Activated gamma-delta T cell treated with anti-CD3 and anti-CD28 coated beads, Interleukin-2, amount 50 U/mL, for 16 hours (primary cell): ENCODE data around the gene RPS6KC1.
"Not testable (repeated sequence)": the region's sequence is repeated elsewhere in the genome, so short reads cannot be mapped to it uniquely, and the experiment has no call there.

Experiments
- DNase-seq: peaks from one replicate; pipeline ENCODE4 v3.0.0-alpha.2; 2020; ENCODE audit warnings: low read depth

Gene RPS6KC1

DNA sequence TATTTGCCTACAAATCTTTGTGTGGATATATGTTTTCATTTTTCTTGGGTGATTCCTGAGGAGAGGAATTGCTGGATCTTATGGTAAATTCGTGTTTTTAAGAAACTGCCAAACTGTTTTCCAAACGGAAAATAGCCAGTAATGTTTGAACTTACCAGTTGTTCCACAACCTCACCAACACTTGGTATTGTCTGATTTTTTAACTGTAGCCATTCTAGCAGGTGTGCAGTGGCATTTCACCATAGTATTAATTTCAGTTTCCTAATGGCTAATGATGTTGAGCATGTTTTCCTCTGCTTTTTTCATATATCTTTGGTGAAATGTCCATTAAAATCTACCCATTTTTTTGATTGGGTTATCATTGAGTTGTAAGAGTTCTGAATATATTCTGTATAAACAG, 56.6 kb downstream of the RPS6KC1 start:
- no peak for DNase-seq

- no peak for DNase-seq
Observed at GRCh38 chr1:213110349-213111300, 59.6 kb downstream of the RPS6KC1 start.

- no peak for DNase-seq
Observed at GRCh38 chr1:213111502-213111901, 60.5 kb downstream of the RPS6KC1 start.

DNA sequence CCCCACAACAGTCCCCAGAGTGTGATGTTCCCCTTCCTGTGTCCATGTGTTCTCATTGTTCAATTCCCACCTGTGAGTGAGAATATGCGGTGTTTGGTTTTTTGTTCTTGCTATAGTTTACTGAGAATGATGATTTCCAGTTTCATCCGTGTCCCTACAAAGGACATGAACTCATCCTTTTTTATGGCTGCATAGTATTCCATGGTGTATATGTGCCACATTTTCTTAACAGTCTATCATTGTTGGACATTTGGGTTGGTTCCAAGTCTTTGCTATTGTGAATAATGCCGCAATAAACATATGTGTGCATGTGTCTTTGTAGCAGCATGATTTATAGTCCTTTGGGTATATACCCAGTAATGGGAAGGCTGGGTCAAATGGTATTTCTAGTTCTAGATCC, 61.7 kb downstream of the RPS6KC1 start:
- not testable (repeated sequence) for DNase-seq

- DNase-seq: not testable (repeated sequence)
Observed at GRCh38 chr1:213117699-213118180, 66.7 kb downstream of the RPS6KC1 start.

DNA sequence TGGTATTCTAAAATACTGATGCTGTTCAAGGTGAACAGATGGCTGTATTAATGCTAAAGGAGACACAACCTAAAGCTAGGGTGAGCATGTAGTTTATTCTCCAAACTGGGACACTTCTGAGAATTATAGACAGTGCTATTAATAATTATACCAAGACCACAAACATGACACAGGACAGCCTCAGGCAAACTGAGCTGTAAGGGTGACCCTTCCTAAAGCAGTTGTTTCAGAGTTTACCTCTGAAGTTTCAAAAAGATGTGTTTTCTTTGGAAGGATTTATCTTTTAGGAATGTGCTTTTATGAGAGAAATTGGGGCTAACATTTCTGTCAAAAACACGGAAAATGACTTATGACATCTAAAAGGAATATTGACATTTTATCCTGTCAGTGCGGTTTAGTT, 68.8 kb downstream of the RPS6KC1 start:
- no peak for DNase-seq

DNA sequence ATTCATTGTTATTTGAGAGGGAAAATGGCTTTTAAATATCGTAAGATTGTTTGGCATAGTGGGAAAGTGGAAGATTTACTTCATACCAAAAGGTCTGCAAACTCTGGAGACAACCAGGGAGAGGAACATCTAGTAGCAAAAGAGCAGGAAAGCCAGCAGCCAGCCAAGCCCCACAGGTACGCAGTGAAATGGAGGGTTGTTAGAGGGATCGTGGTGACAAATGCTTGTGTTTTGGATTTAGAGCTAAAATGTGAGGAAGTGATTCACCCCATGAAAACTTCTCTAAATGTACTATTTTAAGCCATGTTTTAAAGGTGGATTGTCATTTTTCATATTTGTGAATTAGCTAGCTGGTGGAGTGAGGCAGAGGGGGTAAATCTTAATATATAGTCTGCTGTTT, 69.3 kb downstream of the RPS6KC1 start:
- DNase-seq: no peak

GRCh38 chr1:213120961-213121360, 69.9 kb downstream of the RPS6KC1 start:
- no peak for DNase-seq

DNA sequence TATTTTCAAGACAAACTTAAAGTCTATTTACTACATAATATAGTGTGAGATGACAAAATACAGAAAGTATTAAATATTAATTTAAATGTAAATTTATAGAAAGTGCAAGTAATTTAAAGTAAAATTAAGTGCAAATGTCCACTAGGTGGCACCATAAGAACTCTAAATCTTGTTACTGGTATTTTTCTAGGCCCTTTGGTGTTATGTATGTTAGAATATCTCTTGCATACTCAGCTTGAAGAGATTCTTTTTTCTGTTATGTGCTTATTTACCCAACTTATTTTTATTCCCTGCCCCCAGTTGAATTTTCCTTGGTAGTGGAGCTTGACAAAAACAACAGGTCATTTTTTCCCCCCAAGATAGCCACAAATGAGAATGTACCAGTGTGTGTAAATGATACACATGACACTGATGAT, 71.5 kb downstream of the RPS6KC1 start:
- DNase-seq: no peak

DNA sequence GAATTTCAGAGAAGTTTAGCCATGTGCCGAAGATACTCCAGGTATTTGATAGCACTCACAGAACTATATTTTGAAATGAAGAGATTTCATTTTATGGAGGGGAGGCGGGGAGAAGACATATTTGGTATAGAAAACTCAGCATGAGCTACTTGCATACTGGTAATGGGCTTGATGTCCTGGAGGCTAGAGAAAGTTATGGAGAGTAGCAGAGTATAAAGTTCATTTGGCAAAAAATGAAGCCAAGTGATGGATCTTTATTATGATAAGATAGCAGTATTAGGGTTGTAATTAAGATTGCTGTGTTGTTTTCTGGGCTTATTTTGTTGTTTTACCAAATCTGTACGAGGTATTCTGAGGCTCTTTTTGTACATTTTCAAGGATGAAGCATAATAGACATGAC, 72.0 kb downstream of the RPS6KC1 start:
- DNase-seq: no peak

- no peak for DNase-seq
Observed at GRCh38 chr1:213123536-213123935, 72.5 kb downstream of the RPS6KC1 start.

GRCh38 chr1:213124590-213124989, 73.5 kb downstream of the RPS6KC1 start:
- DNase-seq: no peak

- DNase-seq: no peak
Observed at GRCh38 chr1:213125643-213126042, 74.6 kb downstream of the RPS6KC1 start.

DNA sequence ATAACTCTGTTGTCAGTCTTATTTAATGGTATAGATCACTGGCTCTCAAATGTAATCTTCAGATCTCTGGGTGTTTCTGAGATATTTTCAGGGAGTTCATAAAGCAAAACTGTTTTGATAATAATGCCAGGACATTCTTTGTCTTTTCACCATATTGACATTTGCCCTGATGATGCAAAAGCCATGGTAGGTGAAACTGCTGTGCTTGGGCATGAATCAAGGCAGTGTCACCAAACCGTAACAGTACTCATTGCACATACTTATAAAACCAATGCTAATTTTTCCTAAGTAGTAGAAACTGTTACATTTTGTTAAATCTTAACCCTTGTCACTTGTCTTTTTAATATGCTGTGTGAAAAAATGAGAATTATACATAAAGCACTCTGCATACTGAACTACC, 76.0 kb downstream of the RPS6KC1 start:
- no peak for DNase-seq

- no peak for DNase-seq
Observed at GRCh38 chr1:213131851-213132655, 81.0 kb downstream of the RPS6KC1 start.

GRCh38 chr1:213135572-213135971, 84.5 kb downstream of the RPS6KC1 start:
- DNase-seq: no peak

- no peak for DNase-seq
Observed at GRCh38 chr1:213136190-213136917, 85.3 kb downstream of the RPS6KC1 start.

DNA sequence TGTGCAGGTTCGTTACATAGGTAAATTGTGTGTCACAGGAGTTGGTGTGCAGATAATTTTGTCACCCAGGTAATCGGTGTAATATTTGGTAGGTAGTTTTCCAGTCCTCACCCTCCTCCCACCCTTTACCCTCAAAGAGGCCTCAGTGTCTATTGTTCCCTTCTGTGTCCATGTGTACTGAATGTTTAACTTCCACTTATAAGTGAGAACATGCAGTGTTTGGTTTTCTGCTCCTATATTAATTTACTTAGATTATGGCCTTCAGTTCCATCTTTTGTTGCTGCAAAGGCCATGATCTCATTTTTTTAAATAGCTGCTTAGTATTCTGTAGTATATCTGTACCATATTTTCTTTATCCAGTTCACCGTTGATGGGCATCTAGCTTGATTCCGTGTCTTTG, 87.3 kb downstream of the RPS6KC1 start:
- no peak for DNase-seq

- DNase-seq: no peak
Observed at GRCh38 chr1:213138892-213139291, 87.9 kb downstream of the RPS6KC1 start.

GRCh38 chr1:213148905-213149304, 97.9 kb downstream of the RPS6KC1 start:
- DNase-seq: no peak

DNA sequence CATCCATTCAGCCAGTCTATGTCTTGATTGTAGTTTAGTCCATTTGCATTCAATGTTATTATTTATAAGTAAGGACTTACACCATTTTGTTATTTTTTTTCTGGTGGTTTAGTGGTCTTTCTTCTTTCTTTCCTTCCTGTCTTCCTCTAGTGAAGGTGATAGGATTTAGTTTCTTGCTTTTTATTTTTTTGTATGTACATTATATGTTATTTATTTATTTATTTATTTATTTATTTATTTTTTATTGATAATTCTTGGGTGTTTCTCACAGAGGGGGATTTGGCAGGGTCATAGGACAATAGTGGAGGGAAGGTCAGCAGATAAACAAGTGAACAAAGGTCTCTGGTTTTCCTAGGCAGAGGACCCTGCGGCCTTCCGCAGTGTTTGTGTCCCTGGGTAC, 99.0 kb downstream of the RPS6KC1 start:
- DNase-seq: not testable (repeated sequence)

DNA sequence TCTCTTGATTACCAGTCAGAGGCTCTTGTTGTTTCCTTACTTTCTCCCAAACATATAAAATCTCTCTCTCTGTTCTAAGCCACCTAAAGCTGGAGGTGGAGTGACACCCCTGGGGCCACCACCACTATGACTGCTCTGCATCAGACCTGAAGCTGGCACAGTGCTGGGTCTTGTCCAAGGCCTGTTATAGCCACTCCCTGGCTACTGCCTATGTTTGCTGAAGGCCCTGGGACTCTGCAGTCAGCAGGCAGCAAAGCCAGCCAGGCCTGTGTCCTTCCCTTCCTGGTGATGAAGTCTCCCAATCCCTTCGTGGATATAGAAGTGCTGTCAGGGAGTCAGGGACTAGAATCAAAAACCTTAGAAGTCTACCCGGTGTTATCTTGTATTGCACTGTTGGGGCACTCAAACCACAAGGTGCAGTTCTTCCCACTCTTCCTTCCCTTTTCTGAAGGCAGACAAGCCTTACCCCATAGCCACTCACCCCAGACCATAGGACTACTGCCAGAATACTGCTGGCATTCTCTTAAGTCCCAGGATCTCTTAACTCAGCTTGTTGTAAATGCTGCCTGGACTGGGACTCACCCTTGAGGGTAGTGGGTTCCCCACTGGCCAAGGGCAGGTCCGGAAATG, 103.1 kb downstream of the RPS6KC1 start:
- DNase-seq: no peak
